ENCODE results near the gene HYAL4.

GRCh38 chr7:123864966-123865365 is 20.0 kb downstream of the HYAL4 start:
- TF ChIP-seq CTCF (IDR thresholded peaks at IDR 0.05) = no peak
- no peak for TF ChIP-seq POLR2A (IDR thresholded peaks at IDR 0.05)

Data from body of pancreas (tissue), 4 donors.